SU-DHL-6 (cell line): ENCODE data around the gene PDZD4.
"Not testable (repeated sequence)": the region's sequence is repeated elsewhere in the genome, so short reads cannot be mapped to it uniquely, and the experiment has no call there.

Experiments
- H2AFZ ChIP-seq: fragments of 200-600 bp; sonication (generic); 2 replicates; pipeline ENCODE4 v1.6.1; 2014; ENCODE audit warnings: low read depth, mild to moderate bottlenecking, moderate library complexity, mixed read lengths, antibody characterized with exemption, low read length; ENCODE audit not compliant: severe bottlenecking
- H3F3A ChIP-seq: fragments of 200-600 bp; shearing (Covaris generic); 2 replicates; pipeline ENCODE4 v1.6.0; 2016; ENCODE audit warnings: antibody characterized with exemption, mild to moderate bottlenecking; ENCODE audit not compliant: insufficient read depth
- H3K27ac ChIP-seq: fragments of 200-600 bp; sonication (generic); 2 replicates; pipeline ENCODE4 v1.5.1; 2016; ENCODE audit warnings: low read depth, mild to moderate bottlenecking, low read length, moderate library complexity, mixed read lengths
- H3K27me3 ChIP-seq: fragments of 200-600 bp; sonication (generic), shearing (Covaris generic); 2 replicates; pipeline ENCODE4 v1.6.0; 2014; ENCODE audit warnings: mild to moderate bottlenecking, low read length
- H3K36me3 ChIP-seq: fragments of 200-600 bp; sonication (generic); 2 replicates; pipeline ENCODE4 v1.6.1; 2014; ENCODE audit warnings: mild to moderate bottlenecking, low read length, mixed read lengths
- H3K4me2 ChIP-seq: fragments of 300-600, 200-600 bp; shearing (Covaris generic), sonication (generic); 2 replicates; pipeline ENCODE4 v1.6.0; 2014; ENCODE audit warnings: low read length, low read depth, mild to moderate bottlenecking; ENCODE audit not compliant: poor library complexity, severe bottlenecking
- H3K4me3 ChIP-seq: fragments of 200-600 bp; sonication (generic); 2 replicates; pipeline ENCODE4 v1.5.1; 2014; ENCODE audit warnings: antibody characterized with exemption, low read length, mild to moderate bottlenecking, mixed read lengths; ENCODE audit not compliant: insufficient read depth, poor library complexity, severe bottlenecking
- H3K79me2 ChIP-seq: fragments of 200-600 bp; sonication (generic); 2 replicates; pipeline ENCODE4 v1.6.1; 2014; ENCODE audit warnings: mild to moderate bottlenecking, low read length, moderate library complexity; ENCODE audit not compliant: insufficient read depth
- H3K9ac ChIP-seq: fragments of 200-600 bp; sonication (generic); 2 replicates; pipeline ENCODE4 v1.7.0; 2014; ENCODE audit warnings: mild to moderate bottlenecking, low read length
- H3K9me2 ChIP-seq: fragments of 200-600 bp; sonication (generic); replicated peaks from 2 replicates; pipeline ENCODE4 v1.6.1; 2014; ENCODE audit warnings: low read length; ENCODE audit not compliant: insufficient read depth
- H3K9me3 ChIP-seq: fragments of 200-600 bp; sonication (generic); 2 replicates; pipeline ENCODE4 v1.6.1; 2014; ENCODE audit warnings: low read length, mixed read lengths; ENCODE audit not compliant: insufficient read depth
- H4K20me1 ChIP-seq: fragments of 200-600 bp; sonication (generic); 2 replicates; pipeline ENCODE4 v1.6.1; 2014; ENCODE audit warnings: low read depth, mild to moderate bottlenecking, antibody characterized with exemption, low read length, moderate library complexity, mixed read lengths
- EZH2phosphoT487 ChIP-seq: fragments of 200-600 bp; sonication (generic), shearing (Covaris generic); conservative IDR thresholded peaks from 2 replicates; pipeline ENCODE4 v1.6.1; 2018; ENCODE audit warnings: mild to moderate bottlenecking, antibody characterized with exemption, low read length, moderate library complexity, mixed read lengths
- TF ChIP-seq, protein P1 (sequence below): fragments of 200-600 bp; sonication (generic); IDR thresholded peaks from one replicate; pipeline ENCODE4 v1.5.1; 2017; ENCODE audit warnings: antibody characterized with exemption, mild to moderate bottlenecking, low read length, moderate library complexity; ENCODE audit not compliant: insufficient read depth, poor library complexity, severe bottlenecking

PDZD4 gene

GRCh38 chrX:153819384-153820040, 10.8 kb downstream of the PDZD4 start:
- H3F3A ChIP-seq: no peaks in the 10 kb centered on the region
- no peaks in the 10 kb centered on the region for H3K27me3 ChIP-seq
- H3K36me3 ChIP-seq: no peaks in the 10 kb centered on the region
- H4K20me1 ChIP-seq: no peaks in the 10 kb centered on the region
- TF ChIP-seq EZH2phosphoT487: no peak
- TF ChIP-seq, protein P1, sequence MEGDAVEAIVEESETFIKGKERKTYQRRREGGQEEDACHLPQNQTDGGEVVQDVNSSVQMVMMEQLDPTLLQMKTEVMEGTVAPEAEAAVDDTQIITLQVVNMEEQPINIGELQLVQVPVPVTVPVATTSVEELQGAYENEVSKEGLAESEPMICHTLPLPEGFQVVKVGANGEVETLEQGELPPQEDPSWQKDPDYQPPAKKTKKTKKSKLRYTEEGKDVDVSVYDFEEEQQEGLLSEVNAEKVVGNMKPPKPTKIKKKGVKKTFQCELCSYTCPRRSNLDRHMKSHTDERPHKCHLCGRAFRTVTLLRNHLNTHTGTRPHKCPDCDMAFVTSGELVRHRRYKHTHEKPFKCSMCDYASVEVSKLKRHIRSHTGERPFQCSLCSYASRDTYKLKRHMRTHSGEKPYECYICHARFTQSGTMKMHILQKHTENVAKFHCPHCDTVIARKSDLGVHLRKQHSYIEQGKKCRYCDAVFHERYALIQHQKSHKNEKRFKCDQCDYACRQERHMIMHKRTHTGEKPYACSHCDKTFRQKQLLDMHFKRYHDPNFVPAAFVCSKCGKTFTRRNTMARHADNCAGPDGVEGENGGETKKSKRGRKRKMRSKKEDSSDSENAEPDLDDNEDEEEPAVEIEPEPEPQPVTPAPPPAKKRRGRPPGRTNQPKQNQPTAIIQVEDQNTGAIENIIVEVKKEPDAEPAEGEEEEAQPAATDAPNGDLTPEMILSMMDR: no peak
- no peak overlapping the region for H3K4me2 ChIP-seq
- no peaks in the 10 kb centered on the region for H3K9me3 ChIP-seq
- no peak overlapping the region for H3K9ac ChIP-seq
- H3K9me2 ChIP-seq: no peaks in the 10 kb centered on the region
- H3K27ac ChIP-seq: no peak overlapping the region
- H2AFZ ChIP-seq: no peak overlapping the region
- H3K4me3 ChIP-seq: no peak overlapping the region
- no peaks in the 10 kb centered on the region for H3K79me2 ChIP-seq

DNA sequence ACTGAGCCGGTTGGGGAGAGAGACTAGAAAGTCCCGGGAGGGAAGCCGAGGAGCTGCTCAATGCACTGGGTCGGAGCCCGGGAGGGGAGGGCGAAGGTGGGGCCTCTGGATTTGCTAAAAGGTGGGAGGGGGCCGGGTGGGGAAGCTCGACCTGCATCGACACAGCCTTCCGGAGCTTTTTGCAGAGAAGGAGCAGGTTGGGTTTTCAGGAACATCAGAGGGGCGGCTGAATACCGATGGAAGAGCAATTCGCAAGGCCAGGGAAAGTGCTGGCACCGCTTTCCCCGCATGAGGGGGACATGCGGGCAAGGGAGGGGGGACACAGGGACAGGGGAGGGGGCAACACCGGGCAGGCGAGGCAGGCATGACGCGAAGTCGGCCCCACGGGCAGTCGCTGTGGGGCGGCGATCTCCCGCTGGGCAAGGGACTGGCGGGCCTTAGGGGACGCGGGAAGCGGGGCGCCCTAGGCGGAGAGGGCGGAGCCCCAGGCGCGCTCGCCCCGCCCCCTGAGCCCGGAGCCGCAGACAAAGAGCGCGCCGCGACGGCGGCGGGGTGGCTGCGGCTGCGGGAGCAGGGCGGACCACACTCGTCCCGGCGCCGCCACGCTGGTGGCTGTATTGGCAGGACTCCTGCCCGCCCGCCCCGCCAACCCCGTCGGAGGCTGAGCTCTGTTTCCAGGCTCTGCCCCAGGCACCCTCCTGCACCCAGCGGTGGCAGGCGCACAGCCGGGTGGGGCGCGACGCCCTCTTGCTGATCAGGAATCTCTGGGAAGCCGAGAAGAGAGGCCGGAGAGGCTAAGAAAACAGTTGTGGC, 11.6 kb downstream of the PDZD4 start:
- no peak overlapping the region for H3K9ac ChIP-seq
- no peaks in the 10 kb centered on the region for H3K27me3 ChIP-seq
- H3K9me3 ChIP-seq: no peaks in the 10 kb centered on the region
- no peaks in the 10 kb centered on the region for H3K36me3 ChIP-seq
- no peak overlapping the region for H3K4me2 ChIP-seq
- H4K20me1 ChIP-seq: no peaks in the 10 kb centered on the region
- H3K27ac ChIP-seq: no peak overlapping the region
- no peak for TF ChIP-seq EZH2phosphoT487
- TF ChIP-seq, protein P1: no peak
- no peaks in the 10 kb centered on the region for H3F3A ChIP-seq
- no peak overlapping the region for H3K4me3 ChIP-seq
- no peaks in the 10 kb centered on the region for H3K9me2 ChIP-seq
- H2AFZ ChIP-seq: no peak overlapping the region
- no peaks in the 10 kb centered on the region for H3K79me2 ChIP-seq

GRCh38 chrX:153818064-153818463, 12.3 kb downstream of the PDZD4 start:
- not testable (repeated sequence) for H3K9ac ChIP-seq, H3K4me2 ChIP-seq, H3K4me3 ChIP-seq, H3K27me3 ChIP-seq, H3K9me3 ChIP-seq, H3K36me3 ChIP-seq, H3F3A ChIP-seq, H4K20me1 ChIP-seq, H3K79me2 ChIP-seq, H3K9me2 ChIP-seq, H2AFZ ChIP-seq, H3K27ac ChIP-seq
